ENCODE results near the gene P2RY8.

DNA sequence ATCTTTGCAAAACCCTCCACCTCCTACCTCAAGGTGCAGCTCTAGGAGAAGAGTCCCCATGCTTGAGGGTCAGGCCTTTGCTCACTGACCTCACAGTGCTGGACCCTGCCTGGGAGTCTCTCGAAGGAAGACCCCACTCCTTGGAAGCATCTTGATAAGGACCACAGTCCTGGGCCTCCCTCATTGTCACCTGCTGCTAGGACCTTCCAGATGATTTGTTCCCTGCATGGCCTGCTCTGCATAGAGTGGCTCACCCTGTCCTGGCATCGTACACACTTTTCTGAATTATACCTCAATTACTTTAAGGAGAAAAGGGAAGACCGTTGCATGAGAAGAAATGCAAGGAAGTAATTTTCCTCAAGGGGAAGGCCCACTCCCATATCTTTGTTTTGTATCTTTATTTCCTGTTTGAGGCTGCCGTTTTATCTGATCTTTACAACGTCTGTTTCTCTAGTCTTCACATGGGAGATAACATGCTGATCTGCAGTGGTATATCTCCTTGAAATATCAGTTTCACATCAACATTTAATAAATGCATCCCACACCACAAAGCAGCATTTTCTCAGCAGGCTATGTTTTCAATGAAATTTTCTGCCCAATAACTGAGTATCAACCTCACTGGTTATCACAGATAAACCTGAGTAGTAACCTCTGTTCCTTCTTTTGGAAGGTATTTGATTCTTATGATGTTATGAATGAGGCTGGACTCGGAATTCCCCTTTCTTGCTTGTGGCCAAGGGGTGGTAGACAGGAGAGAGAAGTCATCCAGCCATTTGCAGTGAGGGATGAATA is 39.4 kb upstream of the P2RY8 start:
- TF ChIP-seq TEAD4 (IDR thresholded peaks at IDR 0.05) = no peak
- TF ChIP-seq, protein P1, sequence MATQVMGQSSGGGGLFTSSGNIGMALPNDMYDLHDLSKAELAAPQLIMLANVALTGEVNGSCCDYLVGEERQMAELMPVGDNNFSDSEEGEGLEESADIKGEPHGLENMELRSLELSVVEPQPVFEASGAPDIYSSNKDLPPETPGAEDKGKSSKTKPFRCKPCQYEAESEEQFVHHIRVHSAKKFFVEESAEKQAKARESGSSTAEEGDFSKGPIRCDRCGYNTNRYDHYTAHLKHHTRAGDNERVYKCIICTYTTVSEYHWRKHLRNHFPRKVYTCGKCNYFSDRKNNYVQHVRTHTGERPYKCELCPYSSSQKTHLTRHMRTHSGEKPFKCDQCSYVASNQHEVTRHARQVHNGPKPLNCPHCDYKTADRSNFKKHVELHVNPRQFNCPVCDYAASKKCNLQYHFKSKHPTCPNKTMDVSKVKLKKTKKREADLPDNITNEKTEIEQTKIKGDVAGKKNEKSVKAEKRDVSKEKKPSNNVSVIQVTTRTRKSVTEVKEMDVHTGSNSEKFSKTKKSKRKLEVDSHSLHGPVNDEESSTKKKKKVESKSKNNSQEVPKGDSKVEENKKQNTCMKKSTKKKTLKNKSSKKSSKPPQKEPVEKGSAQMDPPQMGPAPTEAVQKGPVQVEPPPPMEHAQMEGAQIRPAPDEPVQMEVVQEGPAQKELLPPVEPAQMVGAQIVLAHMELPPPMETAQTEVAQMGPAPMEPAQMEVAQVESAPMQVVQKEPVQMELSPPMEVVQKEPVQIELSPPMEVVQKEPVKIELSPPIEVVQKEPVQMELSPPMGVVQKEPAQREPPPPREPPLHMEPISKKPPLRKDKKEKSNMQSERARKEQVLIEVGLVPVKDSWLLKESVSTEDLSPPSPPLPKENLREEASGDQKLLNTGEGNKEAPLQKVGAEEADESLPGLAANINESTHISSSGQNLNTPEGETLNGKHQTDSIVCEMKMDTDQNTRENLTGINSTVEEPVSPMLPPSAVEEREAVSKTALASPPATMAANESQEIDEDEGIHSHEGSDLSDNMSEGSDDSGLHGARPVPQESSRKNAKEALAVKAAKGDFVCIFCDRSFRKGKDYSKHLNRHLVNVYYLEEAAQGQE (IDR thresholded peaks at IDR 0.05; ENCODE audit: low read depth) = no peak
- TF ChIP-seq EP300 (IDR thresholded peaks at IDR 0.05; ENCODE audit: borderline replicate concordance) = no peak
- no peak for TF ChIP-seq CEBPB (IDR thresholded peaks at IDR 0.05)
- no peak for TF ChIP-seq FOXM1 (IDR thresholded peaks at IDR 0.05; ENCODE audit: borderline replicate concordance, low read depth)
- no peak for TF ChIP-seq CREB1 (IDR thresholded peaks at IDR 0.05; ENCODE audit: low read depth)
- TF ChIP-seq MAX (IDR thresholded peaks at IDR 0.05) = no peak

Data from Ishikawa (cell line).